ENCODE data around the gene CCDC7.

- TF ChIP-seq CREB1 (CRISPR knock-in tag; IDR thresholded peaks at IDR 0.05; ENCODE audit: low read depth), result no peak
- TF ChIP-seq, protein P1, sequence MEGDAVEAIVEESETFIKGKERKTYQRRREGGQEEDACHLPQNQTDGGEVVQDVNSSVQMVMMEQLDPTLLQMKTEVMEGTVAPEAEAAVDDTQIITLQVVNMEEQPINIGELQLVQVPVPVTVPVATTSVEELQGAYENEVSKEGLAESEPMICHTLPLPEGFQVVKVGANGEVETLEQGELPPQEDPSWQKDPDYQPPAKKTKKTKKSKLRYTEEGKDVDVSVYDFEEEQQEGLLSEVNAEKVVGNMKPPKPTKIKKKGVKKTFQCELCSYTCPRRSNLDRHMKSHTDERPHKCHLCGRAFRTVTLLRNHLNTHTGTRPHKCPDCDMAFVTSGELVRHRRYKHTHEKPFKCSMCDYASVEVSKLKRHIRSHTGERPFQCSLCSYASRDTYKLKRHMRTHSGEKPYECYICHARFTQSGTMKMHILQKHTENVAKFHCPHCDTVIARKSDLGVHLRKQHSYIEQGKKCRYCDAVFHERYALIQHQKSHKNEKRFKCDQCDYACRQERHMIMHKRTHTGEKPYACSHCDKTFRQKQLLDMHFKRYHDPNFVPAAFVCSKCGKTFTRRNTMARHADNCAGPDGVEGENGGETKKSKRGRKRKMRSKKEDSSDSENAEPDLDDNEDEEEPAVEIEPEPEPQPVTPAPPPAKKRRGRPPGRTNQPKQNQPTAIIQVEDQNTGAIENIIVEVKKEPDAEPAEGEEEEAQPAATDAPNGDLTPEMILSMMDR (conservative IDR thresholded peaks at IDR 0.05; ENCODE audit: low read depth in 2 of 2), result no peak
Measured at GRCh38 chr10:32731527-32731926, 285.6 kb downstream of the CCDC7 start.

Data from GM23338 (cell line).